ENCODE measurements around the gene LCLAT1.

The LCLAT1 gene

DNA sequence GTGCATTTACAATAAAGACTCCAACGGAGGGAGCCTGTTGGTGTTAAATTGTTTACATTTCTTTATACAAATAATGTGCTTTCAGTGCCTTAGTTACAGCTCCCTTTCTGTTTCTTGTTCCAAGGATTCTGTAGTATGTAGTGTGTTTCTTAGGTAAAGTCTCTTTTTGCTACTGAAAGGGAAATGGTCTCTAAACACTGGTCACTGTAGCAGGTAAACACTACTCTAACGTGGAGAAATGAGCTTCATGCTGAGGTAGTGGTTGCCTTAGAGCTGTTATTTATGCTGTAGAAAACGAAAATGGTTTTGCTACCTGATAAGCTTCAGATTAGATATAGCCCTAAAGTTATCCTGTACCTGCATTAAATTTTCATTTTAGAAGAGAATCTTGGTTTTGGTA lies 196.6 kb downstream of the LCLAT1 start:
- TF ChIP-seq, protein P1, sequence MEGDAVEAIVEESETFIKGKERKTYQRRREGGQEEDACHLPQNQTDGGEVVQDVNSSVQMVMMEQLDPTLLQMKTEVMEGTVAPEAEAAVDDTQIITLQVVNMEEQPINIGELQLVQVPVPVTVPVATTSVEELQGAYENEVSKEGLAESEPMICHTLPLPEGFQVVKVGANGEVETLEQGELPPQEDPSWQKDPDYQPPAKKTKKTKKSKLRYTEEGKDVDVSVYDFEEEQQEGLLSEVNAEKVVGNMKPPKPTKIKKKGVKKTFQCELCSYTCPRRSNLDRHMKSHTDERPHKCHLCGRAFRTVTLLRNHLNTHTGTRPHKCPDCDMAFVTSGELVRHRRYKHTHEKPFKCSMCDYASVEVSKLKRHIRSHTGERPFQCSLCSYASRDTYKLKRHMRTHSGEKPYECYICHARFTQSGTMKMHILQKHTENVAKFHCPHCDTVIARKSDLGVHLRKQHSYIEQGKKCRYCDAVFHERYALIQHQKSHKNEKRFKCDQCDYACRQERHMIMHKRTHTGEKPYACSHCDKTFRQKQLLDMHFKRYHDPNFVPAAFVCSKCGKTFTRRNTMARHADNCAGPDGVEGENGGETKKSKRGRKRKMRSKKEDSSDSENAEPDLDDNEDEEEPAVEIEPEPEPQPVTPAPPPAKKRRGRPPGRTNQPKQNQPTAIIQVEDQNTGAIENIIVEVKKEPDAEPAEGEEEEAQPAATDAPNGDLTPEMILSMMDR (IDR thresholded peaks at IDR 0.05; ENCODE audit: extremely low read depth, insufficient read depth, missing control alignments) = no peak
- in situ Hi-C loops (cut with MboI; ENCODE audit: low pct_unique_long_range_greater_than_20kb, low sequenced_read_pairs, unreplicated experiment) = no loop called here
- no peak for DNase-seq (ENCODE audit: low spot score)

DNA sequence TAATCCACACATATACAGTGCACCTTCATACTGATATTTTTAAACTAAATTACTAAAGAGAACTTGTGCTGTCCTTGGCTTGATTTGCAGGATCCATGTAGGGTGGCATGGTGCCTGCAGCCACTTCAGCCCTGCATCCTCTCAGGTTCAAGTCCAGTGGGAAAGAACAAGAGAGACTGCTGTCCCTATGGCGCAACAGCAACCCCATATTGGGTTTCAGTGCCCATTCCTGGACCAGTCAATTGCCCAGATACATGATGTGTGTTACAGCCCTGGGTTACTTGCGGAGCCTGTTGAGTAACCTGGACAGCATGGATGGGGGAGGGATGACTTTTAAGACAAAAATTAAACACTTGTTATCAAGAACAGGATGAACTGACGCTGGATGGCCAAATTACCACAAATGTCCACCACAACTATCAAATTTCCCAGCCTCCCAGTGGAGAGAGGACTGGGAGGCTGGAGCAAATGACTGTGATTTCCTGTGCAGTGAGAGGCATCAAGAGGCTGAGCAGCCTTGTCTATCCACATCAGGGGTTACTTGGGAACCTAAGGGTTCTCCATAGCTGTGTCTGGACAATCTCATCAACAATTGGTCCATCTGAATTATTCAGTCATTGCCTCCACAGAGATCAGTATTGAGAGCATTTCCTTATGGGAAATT lies 198.2 kb downstream of the LCLAT1 start:
- in situ Hi-C loops (cut with MboI; ENCODE audit: low pct_unique_long_range_greater_than_20kb, low sequenced_read_pairs, unreplicated experiment) = no loop called here
- no peak for DNase-seq (ENCODE audit: low spot score)
- TF ChIP-seq, protein P1 (IDR thresholded peaks at IDR 0.05; ENCODE audit: extremely low read depth, insufficient read depth, missing control alignments) = no peak

DNA sequence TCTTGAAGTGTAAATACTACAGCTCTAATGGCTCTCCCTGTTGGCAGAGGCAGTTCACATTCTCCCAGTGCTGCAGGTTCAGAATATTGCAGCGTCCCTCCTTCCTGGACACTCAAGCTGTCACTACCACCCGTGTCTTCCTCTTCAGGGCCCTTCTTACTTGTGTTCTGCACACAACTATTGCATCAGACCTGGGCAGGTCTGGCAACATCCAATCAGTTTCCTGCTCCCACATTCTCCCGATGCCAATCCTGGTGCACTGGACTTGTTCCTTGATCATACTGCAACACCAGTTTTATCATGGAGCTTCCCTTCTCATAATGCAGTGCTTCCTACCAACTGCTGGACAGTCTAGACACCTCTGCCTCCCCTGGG lies 198.7 kb downstream of the LCLAT1 start:
- in situ Hi-C loops (cut with MboI; ENCODE audit: low pct_unique_long_range_greater_than_20kb, low sequenced_read_pairs, unreplicated experiment) = no loop called here
- DNase-seq (ENCODE audit: low spot score) = no peak
- TF ChIP-seq, protein P1 (IDR thresholded peaks at IDR 0.05; ENCODE audit: extremely low read depth, insufficient read depth, missing control alignments) = no peak

DNA sequence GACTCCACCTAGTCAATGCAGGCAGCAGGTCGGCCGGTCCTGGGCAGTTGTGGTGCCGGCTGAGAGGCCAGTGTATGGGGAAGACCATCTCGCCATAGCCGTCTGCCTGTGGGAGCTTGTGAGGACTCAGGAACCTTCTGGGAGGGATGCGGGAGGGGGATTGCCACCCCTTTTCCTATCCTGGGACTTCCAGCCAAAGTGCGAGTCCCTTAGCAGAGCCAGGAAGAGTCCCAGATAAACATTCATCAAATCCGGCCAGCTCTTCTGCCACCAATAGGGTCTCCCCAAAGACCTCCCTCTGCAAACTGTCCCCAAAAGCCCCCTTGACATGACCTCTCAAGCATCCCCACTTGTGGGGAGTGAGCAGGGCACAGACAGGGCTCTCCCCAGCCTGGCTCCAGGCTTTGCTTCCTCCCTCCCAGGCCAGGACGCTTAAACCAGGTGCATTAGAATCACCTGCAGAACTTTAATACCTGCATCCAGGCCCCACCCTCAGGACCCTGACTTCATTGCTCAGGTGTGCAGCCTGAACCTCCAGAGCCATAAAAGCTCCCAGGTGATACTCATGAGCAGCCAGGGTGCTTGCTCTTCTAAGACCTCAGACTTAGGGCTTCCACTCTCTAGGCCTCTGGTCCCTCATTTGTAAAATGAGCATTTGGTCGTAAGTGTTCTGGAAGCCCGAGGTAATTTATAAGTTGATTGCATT lies 200.9 kb downstream of the LCLAT1 start:
- TF ChIP-seq, protein P1 (IDR thresholded peaks at IDR 0.05; ENCODE audit: extremely low read depth, insufficient read depth, missing control alignments) = no peak
- no peak for DNase-seq (ENCODE audit: low spot score)
- in situ Hi-C loops (cut with MboI; ENCODE audit: low pct_unique_long_range_greater_than_20kb, low sequenced_read_pairs, unreplicated experiment) = no loop called here

DNA sequence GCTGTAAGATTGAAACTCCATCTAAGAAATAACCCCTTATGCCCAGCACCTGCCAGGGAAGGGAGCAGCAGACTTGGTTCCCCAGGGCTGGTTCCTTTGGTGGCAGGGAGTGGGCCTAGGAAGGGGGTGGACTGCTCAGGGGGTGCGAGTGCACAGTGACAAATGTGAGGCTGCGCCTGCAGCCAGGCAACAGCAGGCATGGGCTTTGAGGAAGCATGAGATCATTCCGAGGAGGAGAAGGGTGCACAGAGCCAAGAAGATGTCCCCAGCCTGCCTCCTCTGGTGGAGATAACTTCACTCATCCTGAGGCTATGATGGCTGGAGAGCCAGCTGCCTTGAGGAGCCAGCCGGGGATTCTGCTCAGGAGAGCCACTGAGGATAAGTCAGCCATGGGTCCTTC lies 202.2 kb downstream of the LCLAT1 start:
- TF ChIP-seq, protein P1 (IDR thresholded peaks at IDR 0.05; ENCODE audit: extremely low read depth, insufficient read depth, missing control alignments) = no peak
- DNase-seq (ENCODE audit: low spot score) = no peak
- in situ Hi-C loops (cut with MboI; ENCODE audit: low pct_unique_long_range_greater_than_20kb, low sequenced_read_pairs, unreplicated experiment) = no loop called here

DNA sequence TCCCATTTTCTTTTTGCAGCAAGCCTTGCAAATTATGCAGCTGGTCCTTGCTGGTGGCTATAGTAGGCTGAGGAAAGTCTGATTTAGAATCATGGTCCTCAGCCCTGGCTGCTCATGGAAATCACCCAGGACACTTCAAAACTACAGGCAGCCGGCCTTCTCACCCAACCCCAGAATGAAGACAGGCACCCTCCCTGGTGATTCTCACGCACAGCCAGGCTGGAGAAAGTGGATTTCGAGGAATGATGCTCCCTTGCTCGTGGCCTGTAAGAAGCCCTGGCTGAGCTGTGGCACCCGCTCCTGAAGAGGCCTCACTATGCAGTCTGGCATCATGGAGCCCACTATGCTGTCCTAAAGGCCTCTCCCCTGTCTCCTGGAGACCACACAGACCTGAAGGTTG lies 202.8 kb downstream of the LCLAT1 start:
- TF ChIP-seq, protein P1 (IDR thresholded peaks at IDR 0.05; ENCODE audit: extremely low read depth, insufficient read depth, missing control alignments) = no peak
- no peak for DNase-seq (ENCODE audit: low spot score)
- in situ Hi-C loops (cut with MboI; ENCODE audit: low pct_unique_long_range_greater_than_20kb, low sequenced_read_pairs, unreplicated experiment) = no loop called here

All from GM13977 (cell line).